PC-3 (cell line): Measurements from ENCODE around the gene RYK. TPM values are rescaled to one million over a fixed set of nuclear protein-coding genes. Genes with fewer than 3 reads are reported as not detected.

Source experiments
- ATAC-seq: fragments of 200-7000 bp; cut with Tn5 transposase; 2 replicates; pipeline ENCODE4 v1.9.1; 2020; ENCODE audit warnings: mild to moderate bottlenecking, moderate library complexity
- BruUV-seq: library from RNA; stranded (reverse); fragments of 400-500 nt; replicated peaks from 2 replicates; lab custom pipeline; 2021; lab: Mats Ljungman, UMichigan
- CTCF ChIA-PET: fragments of 300-600 bp; sonication (Branson Sonifier 250); formaldehyde crosslinking; loops from one replicate; lab custom pipeline; 2022; ENCODE audit warnings: antibody characterized with exemption; lab: Charles Lee
- POLR2A ChIA-PET: fragments of 300-600 bp; sonication (Branson Sonifier 250); formaldehyde crosslinking; loops from one replicate; lab custom pipeline; 2022; ENCODE audit warnings: antibody characterized with exemption; ENCODE audit not compliant: unreplicated experiment; lab: Charles Lee
- DNase-seq: peaks from one replicate; pipeline ENCODE4 v3.0.0-alpha.2; 2015
- H2AFZ ChIP-seq: fragments of 300-600 bp; sonication (generic); 2 replicates; pipeline ENCODE4 v1.6.0; 2016; ENCODE audit warnings: antibody characterized with exemption, low read length
- H3F3A ChIP-seq: fragments of 300-600 bp; sonication (generic); one replicate; pipeline ENCODE4 v1.6.0; 2017; ENCODE audit warnings: antibody characterized with exemption, low read length, control low read depth, mild to moderate bottlenecking; ENCODE audit not compliant: unreplicated experiment
- H3K27ac ChIP-seq: fragments of 300-600 bp; sonication (generic); 2 replicates; pipeline ENCODE4 v1.5.1; 2016; ENCODE audit warnings: mild to moderate bottlenecking, low read length
- H3K27me3 ChIP-seq: fragments of 300-600 bp; sonication (generic); 2 replicates; pipeline ENCODE4 v1.6.1; 2016; ENCODE audit warnings: low read length, mixed read lengths
- H3K36me3 ChIP-seq: fragments of 300-600 bp; sonication (generic); 2 replicates; pipeline ENCODE4 v1.6.1; 2016; ENCODE audit warnings: low read depth, mixed run types, low read length, mixed read lengths
- H3K4me1 ChIP-seq: fragments of 300-600 bp; sonication (generic); 2 replicates; pipeline ENCODE4 v1.5.1; 2016; ENCODE audit warnings: low read length; ENCODE audit not compliant: insufficient read depth
- H3K4me2 ChIP-seq: fragments of 300-600 bp; sonication (generic); 2 replicates; pipeline ENCODE4 v1.6.0; 2016; ENCODE audit warnings: low read length
- H3K4me3 ChIP-seq: fragments of 300-600 bp; sonication (generic); 2 replicates; pipeline ENCODE4 v1.5.1; 2016; ENCODE audit warnings: mild to moderate bottlenecking, low read length, mixed read lengths
- H3K79me2 ChIP-seq: fragments of 300-600 bp; sonication (generic); 2 replicates; pipeline ENCODE4 v1.6.1; 2017; ENCODE audit warnings: low read length, mixed read lengths
- H3K9ac ChIP-seq: fragments of 300-600 bp; sonication (generic); 2 replicates; pipeline ENCODE4 v1.6.0; 2016; ENCODE audit warnings: mild to moderate bottlenecking, low read length
- H3K9me2 ChIP-seq: fragments of 300-600 bp; sonication (generic); replicated peaks from 2 replicates; pipeline ENCODE4 v1.6.1; 2016; ENCODE audit warnings: mixed run types, low read length, mixed read lengths
- H3K9me3 ChIP-seq: fragments of 300-600 bp; sonication (generic); 2 replicates; pipeline ENCODE4 v1.6.1; 2016; ENCODE audit warnings: low read length, mixed read lengths
- H4K20me1 ChIP-seq: fragments of 300-600 bp; sonication (generic); 2 replicates; pipeline ENCODE4 v1.6.1; 2016; ENCODE audit warnings: low read length, mixed read lengths
- EZH2 ChIP-seq: fragments of 300-600 bp; sonication (generic); IDR thresholded peaks from one replicate; pipeline ENCODE4 v1.6.1; 2017; ENCODE audit warnings: antibody characterized with exemption, mild to moderate bottlenecking, low read length; ENCODE audit not compliant: unreplicated experiment
- EZH2phosphoT487 ChIP-seq: fragments of 300-600 bp; sonication (generic); IDR thresholded peaks from 2 replicates; pipeline ENCODE4 v1.6.1; 2018; ENCODE audit warnings: mild to moderate bottlenecking, antibody characterized with exemption, low read length, borderline replicate concordance
- intact Hi-C: fragments of 100-400 bp; cut with micrococcal nuclease; formaldehyde crosslinking; loops from 2 replicates; pipeline ENCODE4 v1.9.0; 2023
- total RNA-seq: library from RNA; depleted of rRNA; stranded (reverse); fragments of >200 nt; gene quantifications from 2 replicates; pipeline ENCODE4 v1.2.3, GENCODE V29; 2014
- TF ChIP-seq, protein P1 (sequence below): fragments of 300-600 bp; sonication (generic); conservative IDR thresholded peaks from 2 replicates; pipeline ENCODE4 v1.5.1; 2017; ENCODE audit warnings: antibody characterized with exemption, low read depth, mild to moderate bottlenecking, low read length

The RYK gene
- total RNA-seq, 1 experiment from 2014 or later, result 47.2 TPM

DNA sequence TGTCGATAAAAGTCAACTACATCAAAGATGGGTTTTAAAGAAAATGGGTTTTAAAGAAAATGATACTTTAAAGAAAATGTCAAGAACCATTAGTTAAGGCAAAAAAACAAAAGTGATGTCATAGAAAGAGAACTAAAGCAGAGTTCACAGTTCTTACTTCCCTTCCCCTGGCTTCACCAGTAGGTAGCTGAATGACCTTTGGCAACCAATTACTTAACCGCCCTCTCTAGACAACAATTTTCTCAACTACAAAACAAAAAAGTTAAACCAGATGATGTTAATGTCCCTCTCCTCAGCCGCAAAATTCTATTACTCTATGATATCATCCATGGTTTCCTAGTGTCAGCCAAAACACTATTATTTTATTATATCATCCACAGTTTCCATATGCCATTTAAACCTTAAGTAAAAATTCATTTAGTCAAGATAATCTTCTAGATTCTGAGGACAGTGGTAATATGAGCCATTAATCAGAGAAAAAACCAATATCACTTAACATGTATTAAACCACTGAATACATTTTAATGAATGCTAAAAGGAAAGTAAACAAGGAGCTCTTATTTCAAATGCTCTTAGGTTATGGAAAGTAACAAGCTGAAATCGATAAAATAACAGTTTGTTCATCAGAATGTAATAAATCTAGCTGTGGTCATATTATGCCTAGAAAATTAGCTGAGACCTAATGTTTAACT, 13.1 kb downstream of the RYK start:
- no peak overlapping the region for H2AFZ ChIP-seq
- CTCF ChIA-PET, result no interaction called here
- H3K4me1 ChIP-seq, result peaks cover 14% of the 10 kb centered on the region
- TF ChIP-seq EZH2phosphoT487 (no peak), EZH2 (no peak)
- TF ChIP-seq, protein P1, sequence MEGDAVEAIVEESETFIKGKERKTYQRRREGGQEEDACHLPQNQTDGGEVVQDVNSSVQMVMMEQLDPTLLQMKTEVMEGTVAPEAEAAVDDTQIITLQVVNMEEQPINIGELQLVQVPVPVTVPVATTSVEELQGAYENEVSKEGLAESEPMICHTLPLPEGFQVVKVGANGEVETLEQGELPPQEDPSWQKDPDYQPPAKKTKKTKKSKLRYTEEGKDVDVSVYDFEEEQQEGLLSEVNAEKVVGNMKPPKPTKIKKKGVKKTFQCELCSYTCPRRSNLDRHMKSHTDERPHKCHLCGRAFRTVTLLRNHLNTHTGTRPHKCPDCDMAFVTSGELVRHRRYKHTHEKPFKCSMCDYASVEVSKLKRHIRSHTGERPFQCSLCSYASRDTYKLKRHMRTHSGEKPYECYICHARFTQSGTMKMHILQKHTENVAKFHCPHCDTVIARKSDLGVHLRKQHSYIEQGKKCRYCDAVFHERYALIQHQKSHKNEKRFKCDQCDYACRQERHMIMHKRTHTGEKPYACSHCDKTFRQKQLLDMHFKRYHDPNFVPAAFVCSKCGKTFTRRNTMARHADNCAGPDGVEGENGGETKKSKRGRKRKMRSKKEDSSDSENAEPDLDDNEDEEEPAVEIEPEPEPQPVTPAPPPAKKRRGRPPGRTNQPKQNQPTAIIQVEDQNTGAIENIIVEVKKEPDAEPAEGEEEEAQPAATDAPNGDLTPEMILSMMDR, result no peak
- H3K4me2 ChIP-seq, result no peak overlapping the region
- H3K36me3 ChIP-seq, result no peaks in the 10 kb centered on the region
- no peak overlapping the region for H3K4me3 ChIP-seq
- no TSS peak for BruUV-seq
- H3F3A ChIP-seq, result no peaks in the 10 kb centered on the region
- H3K9me2 ChIP-seq, result no peaks in the 10 kb centered on the region
- DNase-seq (no peak), ATAC-seq (no peak)
- POLR2A ChIA-PET, result no interaction called here
- H4K20me1 ChIP-seq, result peaks cover 38% of the 10 kb centered on the region
- H3K9ac ChIP-seq, result no peak overlapping the region
- H3K9me3 ChIP-seq, result no peaks in the 10 kb centered on the region
- no peak overlapping the region for H3K27ac ChIP-seq
- no peaks in the 10 kb centered on the region for H3K27me3 ChIP-seq
- intact Hi-C loops, result no loop called here
- H3K79me2 ChIP-seq, result peaks cover 99% of the 10 kb centered on the region

DNA sequence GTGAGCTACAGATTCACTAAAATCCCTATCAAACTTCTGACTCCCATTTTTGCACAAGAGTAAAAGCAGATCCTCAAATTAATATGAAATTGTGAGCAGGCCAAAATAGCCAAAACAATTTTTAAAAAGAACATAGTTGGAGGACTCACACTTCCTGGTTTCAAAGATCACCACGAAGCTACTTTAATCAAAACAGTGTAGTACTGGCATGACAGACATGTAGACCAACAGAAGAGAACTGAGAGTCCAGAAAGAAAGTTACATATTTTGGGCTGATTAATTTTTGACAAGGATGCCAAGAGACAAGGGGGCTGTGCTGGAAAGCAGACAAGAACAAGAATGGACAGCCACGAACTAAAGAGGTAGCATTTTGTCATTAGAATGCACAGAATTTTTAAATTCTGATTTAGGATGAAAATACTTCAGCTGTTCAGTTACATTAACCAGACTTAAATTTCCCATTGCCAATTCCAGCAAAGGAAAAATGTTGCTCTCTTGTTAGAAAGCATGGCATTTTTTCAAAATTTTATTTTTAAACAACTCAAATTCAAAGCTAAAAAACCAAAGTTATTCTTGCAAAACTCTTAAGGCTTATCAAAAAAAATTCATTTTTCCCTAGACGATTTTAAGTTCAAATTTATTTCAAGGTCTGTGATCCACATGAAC, 14.0 kb downstream of the RYK start:
- DNase-seq (no peak), ATAC-seq (no peak)
- intact Hi-C loops, result no loop called here
- H3K9me2 ChIP-seq, result no peaks in the 10 kb centered on the region
- no peaks in the 10 kb centered on the region for H3K27me3 ChIP-seq
- no peak for TF ChIP-seq EZH2
- TF ChIP-seq, protein P1, result no peak
- TF ChIP-seq EZH2phosphoT487, result no peak
- POLR2A ChIA-PET, result no interaction called here
- CTCF ChIA-PET, result no interaction called here
- H3K4me2 ChIP-seq, result no peak overlapping the region
- H3K9ac ChIP-seq, result no peak overlapping the region
- H3K79me2 ChIP-seq, result peaks cover 100% of the 10 kb centered on the region
- no TSS peak for BruUV-seq
- no peak overlapping the region for H3K4me3 ChIP-seq
- peaks cover 7% of the 10 kb centered on the region for H3K4me1 ChIP-seq
- H3F3A ChIP-seq, result no peaks in the 10 kb centered on the region
- H2AFZ ChIP-seq, result no peak overlapping the region
- H3K27ac ChIP-seq, result no peak overlapping the region
- peaks cover 45% of the 10 kb centered on the region for H4K20me1 ChIP-seq
- H3K36me3 ChIP-seq, result no peaks in the 10 kb centered on the region
- no peaks in the 10 kb centered on the region for H3K9me3 ChIP-seq

DNA sequence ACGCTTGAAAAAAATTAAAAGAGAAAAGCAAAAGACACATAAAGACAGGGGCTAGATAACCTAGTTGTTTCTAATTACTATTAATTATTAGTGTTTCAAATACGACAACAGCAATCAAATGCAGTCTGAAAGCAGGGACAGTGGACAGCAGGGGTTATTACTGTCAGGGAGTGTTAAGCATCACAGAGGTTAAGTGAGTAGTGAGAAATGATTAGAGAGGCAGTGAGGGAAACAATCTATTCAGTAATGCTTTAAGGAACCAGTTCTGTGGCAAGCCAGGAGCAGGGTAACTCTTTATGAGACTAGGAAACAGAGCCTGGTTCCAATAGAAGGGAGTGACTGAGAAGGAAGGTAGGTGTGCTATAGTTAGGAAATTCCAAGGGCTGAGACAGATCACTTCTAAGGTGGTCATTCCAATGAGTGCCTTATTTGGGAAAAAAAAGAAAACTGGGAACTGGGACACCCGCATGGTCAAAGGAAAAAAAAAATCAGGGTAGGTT, 15.0 kb downstream of the RYK start:
- POLR2A ChIA-PET, result no interaction called here
- no peak overlapping the region for H3K4me3 ChIP-seq
- H3K4me1 ChIP-seq, result peaks cover 7% of the 10 kb centered on the region
- no TSS peak for BruUV-seq
- DNase-seq (no peak), ATAC-seq (no peak)
- intact Hi-C loops, result no loop called here
- no peaks in the 10 kb centered on the region for H3K9me3 ChIP-seq
- no peaks in the 10 kb centered on the region for H3K9me2 ChIP-seq
- H3K36me3 ChIP-seq, result no peaks in the 10 kb centered on the region
- no peak overlapping the region for H3K9ac ChIP-seq
- H3K79me2 ChIP-seq, result peaks cover 100% of the 10 kb centered on the region
- H3F3A ChIP-seq, result no peaks in the 10 kb centered on the region
- CTCF ChIA-PET, result no interaction called here
- no peak for TF ChIP-seq EZH2phosphoT487
- TF ChIP-seq EZH2, result no peak
- TF ChIP-seq, protein P1, result no peak
- H3K27me3 ChIP-seq, result no peaks in the 10 kb centered on the region
- H3K27ac ChIP-seq, result no peak overlapping the region
- no peak overlapping the region for H2AFZ ChIP-seq
- peaks cover 48% of the 10 kb centered on the region for H4K20me1 ChIP-seq
- no peak overlapping the region for H3K4me2 ChIP-seq
